HepG2 (cell line): ENCODE results near the gene DMXL1. TPM values are rescaled to one million over a fixed set of nuclear protein-coding genes. Genes with fewer than 3 reads are reported as not detected.

Experiments used
- ATAC-seq: fragments of 200-7000 bp; cut with Tn5 transposase; 3 replicates; pipeline ENCODE4 v1.9.1; 2020; ENCODE audit warnings: mild to moderate bottlenecking, moderate library complexity
- BruUV-seq: library from RNA; stranded (reverse); fragments of 400-500 nt; replicated peaks from 2 replicates; lab custom pipeline; 2021; lab: Mats Ljungman, UMichigan
- CTCF ChIA-PET: fragments of 300-600 bp; formaldehyde crosslinking; extraction: SDS; loops from one replicate; lab custom pipeline; 2021; ENCODE audit warnings: low total read pairs, inconsistent platforms, low intra/inter-chr PET ratio; lab: Yijun Ruan, JAX
- POLR2A ChIA-PET: fragments of 350-600 bp; sonication (Branson Sonifier 250); formaldehyde crosslinking; loops from one replicate; lab custom pipeline; 2020; ENCODE audit warnings: antibody characterized with exemption, inconsistent platforms; lab: Yijun Ruan, JAX
- DNase-seq: peaks from one replicate; pipeline ENCODE4 v3.0.0-alpha.2; 2015; ENCODE audit warnings: low spot score
- FAIRE-seq: peaks from 3 replicates; lab custom pipeline; 2011; peaks lifted over from hg19 to GRCh38; lab: Jason Lieb, UNC
- H2AFZ ChIP-seq: one replicate; pipeline ENCODE4 v1.6.1; 2011; ENCODE audit warnings: low read length, inconsistent platforms
- H3K27ac ChIP-seq: fragments of 300-600 bp; 3 replicates; pipeline ENCODE4 v1.8.0; 2011; ENCODE audit warnings: mixed run types, mild to moderate bottlenecking, mixed read lengths, low read length, inconsistent platforms; ENCODE audit not compliant: insufficient read depth; ENCODE audit errors: extremely low read length
- H3K27me3 ChIP-seq, 2 experiments: fragments of 200-600 bp in 1 of 2; 2 replicates in 1 of 2; 3 replicates in 1 of 2; pipeline versions ENCODE4 v1.6.0 to v1.8.0; 2011; ENCODE audit warnings: low read length in 2 of 2, mild to moderate bottlenecking in 2 of 2, moderate library complexity in 2 of 2, inconsistent platforms in 1 of 2; ENCODE audit not compliant: insufficient read depth in 2 of 2, control insufficient read depth in 1 of 2
- H3K36me3 ChIP-seq, 2 experiments: fragments of 200-600 bp in 1 of 2; replicated peaks in 1 of 2; 2 replicates in 1 of 2; 3 replicates in 1 of 2; pipeline versions ENCODE4 v1.5.1 to v1.8.0; 2011; ENCODE audit warnings: low read length in 2 of 2, inconsistent platforms in 1 of 2; ENCODE audit not compliant: insufficient read depth in 2 of 2, control insufficient read depth in 1 of 2
- H3K4me1 ChIP-seq: 2 replicates; pipeline ENCODE4 v1.5.1; 2012; ENCODE audit warnings: low read length, inconsistent platforms; ENCODE audit not compliant: insufficient read depth
- H3K4me2 ChIP-seq: 2 replicates; pipeline ENCODE4 v1.6.0; 2011; ENCODE audit warnings: low read depth, low read length, inconsistent platforms
- H3K4me3 ChIP-seq, 3 experiments: fragments of 200-600 bp in 1 of 3; sonication (generic), shearing (Covaris generic) in 1 of 3; replicated peaks in 1 of 3; 2 replicates each; pipeline ENCODE4 v1.5.1; 2011 to 2016; ENCODE audit warnings: low read length in 3 of 3, inconsistent platforms in 2 of 3, low read depth in 2 of 3, mild to moderate bottlenecking in 2 of 3, control low read depth in 1 of 3, mixed read lengths in 1 of 3; ENCODE audit not compliant: insufficient read depth in 1 of 3
- H3K79me2 ChIP-seq: one replicate; pipeline ENCODE4 v1.6.1; 2011; ENCODE audit warnings: low read length, inconsistent platforms; ENCODE audit not compliant: insufficient read depth
- H3K9ac ChIP-seq: 2 replicates; pipeline ENCODE4 v1.6.0; 2011; ENCODE audit warnings: mild to moderate bottlenecking, low read depth, low read length, inconsistent platforms; ENCODE audit not compliant: insufficient read depth
- H3K9me3 ChIP-seq: 2 replicates; pipeline ENCODE4 v1.5.1; 2012; ENCODE audit warnings: mild to moderate bottlenecking, low read length
- H4K20me1 ChIP-seq: 2 replicates; pipeline ENCODE4 v1.6.0; 2011; ENCODE audit warnings: inconsistent platforms, mild to moderate bottlenecking, low read length, moderate library complexity; ENCODE audit not compliant: insufficient read depth
- DBP ChIP-seq: sonication (generic); formaldehyde crosslinking; IDR thresholded peaks from 2 replicates; pipeline ENCODE4 v1.4.0; 2020; ENCODE audit warnings: missing genetic modification reagents; ENCODE audit errors: not compliant biosample characterization
- EEA1 ChIP-seq: sonication (generic); formaldehyde crosslinking; IDR thresholded peaks from 2 replicates; pipeline ENCODE4 v1.5.1; 2020; ENCODE audit warnings: mild to moderate bottlenecking, missing genetic modification reagents, borderline replicate concordance
- GTF3A ChIP-seq: sonication (generic); formaldehyde crosslinking; conservative IDR thresholded peaks from 2 replicates; pipeline ENCODE4 v1.4.0; 2020; ENCODE audit warnings: mild to moderate bottlenecking, missing genetic modification reagents
- HNRNPUL1 ChIP-seq: fragments of 200-400 bp; formaldehyde crosslinking; IDR thresholded peaks from 2 replicates; pipeline ENCODE4 v1.6.1; 2017; ENCODE audit warnings: low read depth, mild to moderate bottlenecking, low read length, moderate library complexity
- KDM5A ChIP-seq: fragments of 200-600 bp; sonication (generic); IDR thresholded peaks from 2 replicates; pipeline ENCODE4 v1.7.0; 2018; ENCODE audit warnings: antibody characterized with exemption, mild to moderate bottlenecking, low read length, borderline replicate concordance
- MAFK ChIP-seq, 2 experiments: IDR thresholded peaks in 1 of 2; conservative IDR thresholded peaks in 1 of 2; 2 replicates each; pipeline ENCODE4 v1.6.1; 2011; ENCODE audit warnings: improper control_type of control experiment in 2 of 2, low read length in 2 of 2
- NFATC3 ChIP-seq: sonication (generic); formaldehyde crosslinking; IDR thresholded peaks from 2 replicates; pipeline ENCODE4 v1.5.1; 2020; ENCODE audit warnings: mild to moderate bottlenecking, missing genetic modification reagents
- NFKBIZ ChIP-seq: IDR thresholded peaks from 2 replicates; pipeline ENCODE4 v1.6.1; 2018; ENCODE audit warnings: missing genetic modification reagents, missing compliant biosample characterization
- NKX3-1 ChIP-seq: sonication (generic); formaldehyde crosslinking; IDR thresholded peaks from 2 replicates; pipeline ENCODE4 v1.5.0; 2020; ENCODE audit warnings: missing genetic modification reagents
- POLR2G ChIP-seq: fragments of 200-400 bp; formaldehyde crosslinking; IDR thresholded peaks from 2 replicates; pipeline ENCODE4 v1.6.1; 2018; ENCODE audit warnings: mild to moderate bottlenecking, low read depth, low read length, moderate library complexity
- REPIN1 ChIP-seq: sonication (generic); formaldehyde crosslinking; IDR thresholded peaks from 2 replicates; pipeline ENCODE4 v1.8.0; 2022; ENCODE audit warnings: missing genetic modification reagents, low read depth, mild to moderate bottlenecking, borderline replicate concordance
- TRIM24 ChIP-seq: sonication (generic); formaldehyde crosslinking; IDR thresholded peaks from 2 replicates; pipeline ENCODE4 v1.8.0; 2022; ENCODE audit warnings: mild to moderate bottlenecking, missing genetic modification reagents
- ZBTB37 ChIP-seq: sonication (generic); formaldehyde crosslinking; IDR thresholded peaks from 2 replicates; pipeline ENCODE4 v1.4.0; 2020; ENCODE audit warnings: mild to moderate bottlenecking, missing genetic modification reagents
- ZNF567 ChIP-seq: sonication (generic); formaldehyde crosslinking; IDR thresholded peaks from 2 replicates; pipeline ENCODE4 v1.8.1; 2023; ENCODE audit warnings: mild to moderate bottlenecking, missing genetic modification reagents, borderline replicate concordance
- ZNF660 ChIP-seq: sonication (generic); formaldehyde crosslinking; IDR thresholded peaks from 2 replicates; pipeline ENCODE4 v1.5.1; 2020; ENCODE audit warnings: mild to moderate bottlenecking, low read depth, missing genetic modification reagents, borderline replicate concordance
- ZNF703 ChIP-seq: sonication (generic); formaldehyde crosslinking; IDR thresholded peaks from 2 replicates; pipeline ENCODE4 v1.5.1; 2020; ENCODE audit warnings: missing genetic modification reagents, mild to moderate bottlenecking, moderate library complexity, borderline replicate concordance
- in situ Hi-C: cut with HindIII; loops from 2 replicates; pipeline ENCODE4 v1.10.0; 2017; ENCODE audit warnings: low pct_unique_long_range_greater_than_20kb; ENCODE audit not compliant: extremely low pct_ligation_motif_present
- intact Hi-C: fragments of 100-400 bp; cut with micrococcal nuclease; formaldehyde crosslinking; loops from one replicate; pipeline ENCODE4 v1.10.0; 2022; ENCODE audit not compliant: unreplicated experiment
- polyA plus RNA-seq, 8 experiments: library from polyadenylated mRNA; depleted of rRNA in 3 of 8; stranded (reverse) in 7 of 8; unstranded in 1 of 8; fragments of >200 nt; fragmentation: Illumina TruSeq in 4 of 8; extraction: Trizol in 4 of 8; gene quantifications; 2 replicates each; pipeline versions ENCODE4 v1.2.1 to v1.2.3, GENCODE V29; 2011 to 2016; ENCODE audit warnings: low read depth in 4 of 8, missing spikeins in 1 of 8, mixed read lengths in 1 of 8; ENCODE audit not compliant: insufficient read depth in 1 of 8
- total RNA-seq, 5 experiments: library from RNA; depleted of rRNA; stranded (reverse); fragments of >200 nt; fragmentation: Illumina TruSeq; extraction: Trizol; gene quantifications; 2 replicates each; pipeline ENCODE4 v1.2.3, GENCODE V29; 2016; ENCODE audit warnings: low read depth in 1 of 5
- TF ChIP-seq, protein P1 (sequence below): sonication (generic); formaldehyde crosslinking; conservative IDR thresholded peaks from 2 replicates; pipeline ENCODE4 v1.4.0; 2020; ENCODE audit warnings: missing genetic modification reagents
- TF ChIP-seq, protein P2 (sequence below): sonication (generic); formaldehyde crosslinking; IDR thresholded peaks from 2 replicates; pipeline ENCODE4 v1.8.0; 2022; ENCODE audit warnings: mild to moderate bottlenecking, missing genetic modification reagents

DMXL1 gene
- total and polyA plus RNA-seq, 2 of the 13 experiments (the other 11 are each of a cell fraction or from before 2014, with no cell fraction given) = 6.9 to 18.6 TPM

DNA sequence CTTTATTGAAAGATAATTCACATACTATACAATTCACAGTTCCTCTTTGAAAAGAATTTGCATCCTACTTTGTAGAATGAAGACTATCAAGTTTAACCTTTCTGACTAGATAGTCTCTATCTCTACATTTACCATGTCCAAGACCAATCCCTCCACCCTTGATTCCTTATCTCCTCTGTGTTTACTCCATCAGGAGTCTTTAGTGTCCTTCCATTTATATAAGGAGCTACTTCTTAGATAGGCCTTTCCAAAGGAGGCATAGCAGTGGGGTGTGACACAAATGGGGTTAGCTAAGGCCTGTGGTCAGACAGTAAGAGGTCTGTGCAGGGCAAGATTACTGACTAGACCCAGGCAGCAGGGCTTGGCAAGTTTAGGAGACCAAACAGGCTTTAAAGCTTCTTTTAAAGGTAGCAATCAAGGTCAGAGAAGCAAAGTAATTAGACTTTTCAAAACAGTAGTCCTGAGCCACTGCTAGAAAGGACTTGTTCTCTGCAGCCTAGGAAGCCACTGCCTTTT, 11.1 kb upstream of the DMXL1 start:
- H2AFZ ChIP-seq = no peak overlapping the region
- in situ Hi-C loops = no loop called here
- H3K9me3 ChIP-seq = no peaks in the 10 kb centered on the region
- intact Hi-C loops = no loop called here
- BruUV-seq = no TSS peak
- H3K79me2 ChIP-seq = no peaks in the 10 kb centered on the region
- H4K20me1 ChIP-seq = no peaks in the 10 kb centered on the region
- no peak overlapping the region for H3K9ac ChIP-seq
- no peak for ATAC-seq
- H3K4me3 ChIP-seq = no peak overlapping the region
- no peaks in the 10 kb centered on the region; a peak in 1 of 5 replicates for H3K27me3 ChIP-seq
- no peak for FAIRE-seq
- no peak overlapping the region for H3K27ac ChIP-seq
- ChIA-PET POLR2A (no interaction called here), CTCF (no interaction called here)
- TF ChIP-seq, protein P1, sequence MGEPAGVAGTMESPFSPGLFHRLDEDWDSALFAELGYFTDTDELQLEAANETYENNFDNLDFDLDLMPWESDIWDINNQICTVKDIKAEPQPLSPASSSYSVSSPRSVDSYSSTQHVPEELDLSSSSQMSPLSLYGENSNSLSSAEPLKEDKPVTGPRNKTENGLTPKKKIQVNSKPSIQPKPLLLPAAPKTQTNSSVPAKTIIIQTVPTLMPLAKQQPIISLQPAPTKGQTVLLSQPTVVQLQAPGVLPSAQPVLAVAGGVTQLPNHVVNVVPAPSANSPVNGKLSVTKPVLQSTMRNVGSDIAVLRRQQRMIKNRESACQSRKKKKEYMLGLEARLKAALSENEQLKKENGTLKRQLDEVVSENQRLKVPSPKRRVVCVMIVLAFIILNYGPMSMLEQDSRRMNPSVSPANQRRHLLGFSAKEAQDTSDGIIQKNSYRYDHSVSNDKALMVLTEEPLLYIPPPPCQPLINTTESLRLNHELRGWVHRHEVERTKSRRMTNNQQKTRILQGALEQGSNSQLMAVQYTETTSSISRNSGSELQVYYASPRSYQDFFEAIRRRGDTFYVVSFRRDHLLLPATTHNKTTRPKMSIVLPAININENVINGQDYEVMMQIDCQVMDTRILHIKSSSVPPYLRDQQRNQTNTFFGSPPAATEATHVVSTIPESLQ (CRISPR knock-in tag) = no peak
- TF ChIP-seq GTF3A (CRISPR knock-in tag) = no peak
- no peak for TF ChIP-seq HNRNPUL1
- no peak for TF ChIP-seq ZBTB37 (CRISPR knock-in tag)
- TF ChIP-seq, protein P2, sequence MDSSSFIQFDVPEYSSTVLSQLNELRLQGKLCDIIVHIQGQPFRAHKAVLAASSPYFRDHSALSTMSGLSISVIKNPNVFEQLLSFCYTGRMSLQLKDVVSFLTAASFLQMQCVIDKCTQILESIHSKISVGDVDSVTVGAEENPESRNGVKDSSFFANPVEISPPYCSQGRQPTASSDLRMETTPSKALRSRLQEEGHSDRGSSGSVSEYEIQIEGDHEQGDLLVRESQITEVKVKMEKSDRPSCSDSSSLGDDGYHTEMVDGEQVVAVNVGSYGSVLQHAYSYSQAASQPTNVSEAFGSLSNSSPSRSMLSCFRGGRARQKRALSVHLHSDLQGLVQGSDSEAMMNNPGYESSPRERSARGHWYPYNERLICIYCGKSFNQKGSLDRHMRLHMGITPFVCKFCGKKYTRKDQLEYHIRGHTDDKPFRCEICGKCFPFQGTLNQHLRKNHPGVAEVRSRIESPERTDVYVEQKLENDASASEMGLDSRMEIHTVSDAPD = no peak
- no peak for TF ChIP-seq KDM5A
- TF ChIP-seq ZNF703 = no peak
- TF ChIP-seq NFKBIZ (CRISPR knock-in tag) = no peak
- TF ChIP-seq DBP (CRISPR knock-in tag) = no peak
- TF ChIP-seq ZNF660 (CRISPR knock-in tag) = no peak
- no peak for TF ChIP-seq POLR2G
- no peak for TF ChIP-seq NKX3-1 (CRISPR knock-in tag)
- no peak for TF ChIP-seq TRIM24
- no peak for TF ChIP-seq REPIN1 (CRISPR knock-in tag)
- no peak for TF ChIP-seq EEA1 (CRISPR knock-in tag)
- no peak for TF ChIP-seq NFATC3 (CRISPR knock-in tag)
- TF ChIP-seq MAFK (conservative IDR thresholded peaks at IDR 0.05 in 1 of 2, IDR thresholded peaks at IDR 0.05 in 1 of 2; ENCODE audit: low read length in 2 of 2) = no peak
- no peak for TF ChIP-seq ZNF567
- peaks cover 22% of the 10 kb centered on the region for H3K4me1 ChIP-seq
- no peak overlapping the region for H3K4me2 ChIP-seq
- DNase-seq = no peak
- no peaks in the 10 kb centered on the region for H3K36me3 ChIP-seq
